Activated CD8-positive, alpha-beta memory T cell treated with anti-CD3 and anti-CD28 coated beads, Interleukin-2, amount 50 U/mL, for 4 hours (primary cell): ENCODE results near the gene OR14C36.
"Not testable (repeated sequence)": the region's sequence is repeated elsewhere in the genome, so short reads cannot be mapped to it uniquely, and the experiment has no call there.

ENCODE experiments used
- DNase-seq: peaks from one replicate; pipeline ENCODE4 v3.0.0-alpha.2; 2020

The OR14C36 gene, protein sequence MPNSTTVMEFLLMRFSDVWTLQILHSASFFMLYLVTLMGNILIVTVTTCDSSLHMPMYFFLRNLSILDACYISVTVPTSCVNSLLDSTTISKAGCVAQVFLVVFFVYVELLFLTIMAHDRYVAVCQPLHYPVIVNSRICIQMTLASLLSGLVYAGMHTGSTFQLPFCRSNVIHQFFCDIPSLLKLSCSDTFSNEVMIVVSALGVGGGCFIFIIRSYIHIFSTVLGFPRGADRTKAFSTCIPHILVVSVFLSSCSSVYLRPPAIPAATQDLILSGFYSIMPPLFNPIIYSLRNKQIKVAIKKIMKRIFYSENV

GRCh38 chr1:248348475-248348874 lies at the start of gene OR14C36:
TSS of gene OR14C36 (plus strand) at chr1:248348775. CDS start at chr1:248348775, 0 bp downstream.
- DNase-seq, result no peak

DNA sequence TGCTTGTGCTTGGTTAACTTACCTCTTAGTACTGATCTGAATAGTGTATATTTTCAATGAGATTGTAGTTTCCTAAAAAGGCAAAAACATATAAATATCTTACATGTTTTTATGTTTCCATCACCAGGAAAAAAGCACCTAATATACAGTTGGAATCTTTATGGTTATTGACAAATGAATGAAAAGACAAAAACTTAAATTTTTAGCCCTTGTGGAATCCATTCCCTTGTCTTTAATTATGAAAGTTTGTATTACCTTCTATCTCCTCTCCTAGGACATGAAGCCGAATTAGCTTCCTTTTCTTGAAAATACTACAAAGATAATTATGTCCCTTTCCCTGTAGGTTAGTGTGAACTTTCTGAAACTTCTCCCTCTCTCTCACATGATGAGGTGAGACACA lies 45.3 kb upstream of the OR14C36 start, which contains the start of gene OR2T12:
TSS of gene OR2T12 (minus strand) at position 101 of the 400 bp plus-strand sequence. CDS start 7,846 bp downstream, outside the sequence.
- DNase-seq, result no peak

- not testable (repeated sequence) for DNase-seq
These were observed 42.9 kb upstream of the OR14C36 start for GRCh38 chr1:248305672-248306071.

DNA sequence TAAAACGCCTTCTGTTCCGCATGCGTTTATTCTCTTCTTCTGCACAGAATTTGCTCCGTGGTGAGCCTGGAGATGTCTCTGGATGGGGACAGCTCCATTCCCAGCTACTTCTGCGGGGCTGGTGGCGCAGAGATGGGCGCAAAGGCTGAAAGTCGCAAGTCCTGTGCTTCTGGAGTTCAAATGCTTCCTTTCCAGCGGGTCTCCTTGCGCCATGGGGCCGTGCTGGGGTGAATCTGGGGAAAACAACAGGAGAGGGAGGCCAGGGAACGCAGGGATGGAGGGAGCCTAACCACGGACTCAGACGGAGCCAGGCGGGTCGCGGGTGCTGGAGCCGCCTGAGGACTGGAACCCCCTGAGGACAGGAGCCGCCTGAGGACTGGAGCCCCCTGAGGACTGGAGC lies 42.5 kb upstream of the OR14C36 start:
- DNase-seq, result no peak

DNA sequence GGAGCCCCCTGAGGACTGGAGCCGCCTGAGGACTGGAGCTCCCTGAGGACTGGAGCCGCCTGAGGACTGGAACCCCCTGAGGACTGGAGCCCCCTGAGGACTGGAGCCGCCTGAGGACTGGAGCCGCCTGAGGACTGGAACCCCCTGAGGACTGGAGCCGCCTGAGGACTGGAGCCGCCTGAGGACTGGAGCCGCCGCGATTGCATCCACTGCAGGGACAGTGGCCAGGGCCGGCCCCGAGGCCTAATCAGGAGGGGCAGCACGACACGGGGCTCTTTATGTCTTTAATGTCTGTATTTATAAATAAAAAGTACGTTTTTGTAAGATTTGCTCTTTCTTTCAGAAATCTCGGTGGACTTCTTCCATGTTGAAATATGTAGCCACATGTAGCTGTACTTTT lies 41.8 kb upstream of the OR14C36 start:
- DNase-seq, result not testable (repeated sequence)

DNA sequence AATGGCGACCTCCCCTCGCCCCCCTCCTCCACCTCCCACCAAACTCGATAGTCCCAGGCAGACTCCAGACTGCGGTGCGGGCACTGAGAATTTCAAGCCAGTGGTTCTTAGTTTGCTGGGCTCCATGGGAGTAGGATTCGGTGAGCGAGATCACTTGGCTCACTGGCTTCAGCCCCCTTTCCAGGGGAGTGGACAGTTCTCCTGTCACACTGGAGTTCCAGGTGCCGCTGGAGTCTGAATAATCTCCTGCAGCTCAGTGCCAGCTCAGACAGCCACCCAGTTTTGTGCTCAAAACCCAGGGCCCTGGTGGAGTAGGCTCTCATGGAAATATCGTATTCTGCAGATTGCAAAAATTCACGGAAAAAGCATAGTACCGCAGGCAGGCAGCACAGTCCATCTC lies 31.8 kb upstream of the OR14C36 start:
- DNase-seq, result no peak

DNA sequence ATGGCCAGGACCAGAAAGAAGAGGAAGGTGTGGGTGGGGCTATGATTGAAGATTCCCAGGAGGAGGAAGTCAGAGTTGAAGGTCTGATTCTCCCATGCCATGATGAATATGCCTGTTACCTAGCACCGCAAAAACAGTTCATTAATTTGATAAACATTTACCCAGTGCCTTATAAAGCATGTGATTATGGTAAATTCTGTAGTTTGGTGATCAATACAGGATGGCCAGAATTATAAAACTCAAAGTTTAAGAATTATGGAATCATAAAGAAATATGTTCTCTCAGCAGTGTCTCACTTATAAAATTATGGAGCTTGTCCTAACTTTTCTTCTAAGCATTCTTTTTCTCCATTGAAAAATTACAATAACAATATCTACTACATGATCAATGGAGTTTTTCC lies 24.1 kb upstream of the OR14C36 start, which contains the start of gene OR2M7:
TSS of gene OR2M7 (minus strand) at position 101 of the 400 bp plus-strand sequence. CDS start at position 101, 0 bp downstream.
- DNase-seq, result no peak

DNA sequence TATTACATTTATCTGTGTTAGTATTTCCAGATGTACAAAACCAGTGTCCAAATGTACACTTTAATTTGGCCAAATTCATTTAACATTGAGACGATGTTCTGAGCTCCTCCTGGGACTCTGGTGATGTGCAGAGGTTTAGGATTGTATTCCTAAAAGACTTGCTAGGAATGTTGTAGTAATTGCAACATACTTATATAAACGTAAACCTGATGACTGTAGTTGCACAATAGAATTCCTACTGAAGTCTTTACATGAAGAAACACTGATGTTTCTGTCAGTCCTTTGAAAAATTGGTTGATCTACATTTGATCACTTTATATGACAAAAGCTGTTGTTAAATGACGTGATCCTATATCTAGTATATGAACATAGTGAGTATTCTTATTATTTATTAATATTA lies 5.1 kb upstream of the OR14C36 start:
- no peak for DNase-seq

- DNase-seq, result no peak
These were observed 10.8 kb downstream of the OR14C36 start for GRCh38 chr1:248359415-248359814.

DNA sequence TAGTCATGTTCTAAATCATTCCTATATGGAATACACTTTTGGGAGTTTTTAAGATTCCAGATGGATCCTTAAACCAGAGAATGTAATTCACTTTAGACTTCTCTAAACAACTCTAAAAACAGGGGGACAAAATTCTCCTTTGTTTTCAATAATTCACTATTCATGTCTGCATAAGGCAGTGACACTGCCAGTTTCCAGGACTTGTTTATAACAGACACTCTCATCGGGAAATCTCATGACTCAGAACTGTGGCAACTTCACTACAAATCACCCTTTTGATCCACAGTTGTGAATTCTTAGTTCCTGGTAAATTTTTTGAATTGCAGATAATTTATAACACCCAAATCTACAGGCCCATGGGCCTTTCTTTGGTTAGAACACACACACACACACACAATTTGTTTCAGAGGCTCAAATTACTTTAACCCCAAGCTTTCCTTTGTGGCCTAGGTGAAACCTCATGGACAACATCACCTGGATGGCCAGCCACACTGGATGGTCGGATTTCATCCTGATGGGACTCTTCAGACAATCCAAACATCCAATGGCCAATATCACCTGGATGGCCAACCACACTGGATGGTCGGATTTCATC lies 12.6 kb downstream of the OR14C36 start, which contains the start of gene OR2T4:
TSS of gene OR2T4 (plus strand) at position 545 of the 595 bp plus-strand sequence. CDS start at position 545, 0 bp downstream.
- no peak for DNase-seq

GRCh38 chr1:248366609-248367008 lies 18.0 kb downstream of the OR14C36 start:
- DNase-seq, result no peak

GRCh38 chr1:248372394-248372793 lies 23.8 kb downstream of the OR14C36 start:
- no peak for DNase-seq

GRCh38 chr1:248373761-248374160 lies 25.2 kb downstream of the OR14C36 start:
- no peak for DNase-seq

- DNase-seq, result no peak
These were observed 26.9 kb downstream of the OR14C36 start, which contains the start of gene OR2T6 for GRCh38 chr1:248375446-248375845. TSS of gene OR2T6 (plus strand) at chr1:248375746. CDS start at chr1:248387609, 11,863 bp downstream.

- DNase-seq, result no peak
These were observed 28.3 kb downstream of the OR14C36 start for GRCh38 chr1:248376916-248377315.

- no peak for DNase-seq
These were observed 32.3 kb downstream of the OR14C36 start for GRCh38 chr1:248380854-248381253.

- DNase-seq, result no peak
These were observed 39.9 kb downstream of the OR14C36 start for GRCh38 chr1:248388426-248388825.

DNA sequence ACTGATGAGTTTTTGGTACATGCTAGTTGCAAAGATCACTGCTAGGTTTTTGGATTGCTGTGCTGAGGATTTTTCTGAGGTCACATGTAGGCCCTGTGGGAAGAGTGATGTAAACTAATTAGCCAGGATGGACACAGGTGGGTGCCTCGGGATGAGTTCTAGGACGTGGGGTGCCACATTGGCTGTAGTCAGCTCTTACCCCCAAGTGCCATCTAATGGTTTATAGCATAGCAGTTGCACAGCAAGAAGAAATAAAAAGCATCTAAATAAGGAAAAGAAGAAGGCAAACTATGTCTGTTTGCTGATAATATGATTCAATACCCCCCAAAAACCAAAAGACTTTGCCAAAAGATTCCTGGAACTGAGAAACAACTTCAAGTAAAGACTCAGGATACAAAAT lies 44.5 kb downstream of the OR14C36 start:
- no peak for DNase-seq
